Ovary (tissue), 3 donors: ENCODE measurements around the gene ZHX3.

Source experiments
- POLR2A ChIP-seq: fragments of 450-650 bp; IDR thresholded peaks from one replicate; pipeline ENCODE4 v1.6.1; 2017; ENCODE audit warnings: antibody characterized with exemption, mild to moderate bottlenecking, moderate library complexity
- TF ChIP-seq, protein P1 (sequence below), 3 donors: fragments of 450-650 bp in 2 of 3; fragments of 200-600 bp in 1 of 3; IDR thresholded peaks; one replicate each; pipeline versions ENCODE4 v1.5.1 to v1.8.0; 2016 to 2022; ENCODE audit warnings: antibody characterized with exemption in 3 of 3, mild to moderate bottlenecking in 1 of 3
- donor health status: DM: no; HTN: no; CAD: no.

DNA sequence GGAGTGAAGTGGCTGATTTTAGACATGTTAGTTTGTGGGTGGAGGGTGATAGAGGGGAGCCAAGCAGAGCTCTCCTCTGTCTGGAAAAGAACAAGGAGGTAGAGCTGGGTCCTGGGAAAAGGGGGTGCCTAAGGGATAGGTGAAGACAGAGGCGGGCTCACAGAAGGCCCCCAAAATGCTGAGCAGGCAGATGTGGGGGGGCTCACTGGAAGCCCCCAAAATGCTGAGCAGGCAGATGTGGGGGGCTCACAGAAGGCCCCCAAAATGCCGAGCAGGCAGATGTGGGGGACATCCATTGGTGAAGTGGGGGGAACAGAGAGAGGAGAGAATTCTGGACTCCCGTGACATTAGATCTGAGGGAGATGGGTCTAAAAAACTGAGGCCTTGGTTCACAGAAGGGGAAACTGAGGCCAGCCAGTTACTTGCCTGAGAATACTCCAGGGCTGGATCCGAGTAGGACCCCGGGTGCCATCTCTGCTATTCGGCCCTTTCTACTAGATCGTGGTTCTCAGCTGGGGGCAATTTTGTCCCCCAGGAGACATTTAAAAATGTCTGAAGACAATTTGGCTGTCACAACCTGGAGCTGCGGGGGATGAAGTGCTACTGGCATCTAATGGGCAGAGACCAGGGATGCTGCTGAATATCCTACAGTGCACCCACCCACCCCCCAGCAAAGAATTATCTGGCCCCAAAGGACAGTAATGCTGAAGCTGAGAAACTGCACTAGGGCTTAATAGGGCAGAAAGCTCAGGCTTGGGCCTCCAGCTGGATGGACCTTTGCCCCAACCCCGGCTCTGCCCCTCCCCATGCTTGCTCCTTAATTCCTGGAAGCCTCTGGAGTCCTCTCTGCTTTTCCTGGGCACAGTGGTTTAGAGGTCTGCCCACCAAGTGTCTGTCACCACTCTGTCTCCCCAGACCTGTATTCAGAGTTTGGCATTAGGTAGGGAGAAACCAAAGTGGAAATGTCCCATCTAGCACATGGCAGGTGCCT lies 25.2 kb upstream of the ZHX3 start:
- TF ChIP-seq, protein P1, sequence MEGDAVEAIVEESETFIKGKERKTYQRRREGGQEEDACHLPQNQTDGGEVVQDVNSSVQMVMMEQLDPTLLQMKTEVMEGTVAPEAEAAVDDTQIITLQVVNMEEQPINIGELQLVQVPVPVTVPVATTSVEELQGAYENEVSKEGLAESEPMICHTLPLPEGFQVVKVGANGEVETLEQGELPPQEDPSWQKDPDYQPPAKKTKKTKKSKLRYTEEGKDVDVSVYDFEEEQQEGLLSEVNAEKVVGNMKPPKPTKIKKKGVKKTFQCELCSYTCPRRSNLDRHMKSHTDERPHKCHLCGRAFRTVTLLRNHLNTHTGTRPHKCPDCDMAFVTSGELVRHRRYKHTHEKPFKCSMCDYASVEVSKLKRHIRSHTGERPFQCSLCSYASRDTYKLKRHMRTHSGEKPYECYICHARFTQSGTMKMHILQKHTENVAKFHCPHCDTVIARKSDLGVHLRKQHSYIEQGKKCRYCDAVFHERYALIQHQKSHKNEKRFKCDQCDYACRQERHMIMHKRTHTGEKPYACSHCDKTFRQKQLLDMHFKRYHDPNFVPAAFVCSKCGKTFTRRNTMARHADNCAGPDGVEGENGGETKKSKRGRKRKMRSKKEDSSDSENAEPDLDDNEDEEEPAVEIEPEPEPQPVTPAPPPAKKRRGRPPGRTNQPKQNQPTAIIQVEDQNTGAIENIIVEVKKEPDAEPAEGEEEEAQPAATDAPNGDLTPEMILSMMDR (IDR thresholded peaks at IDR 0.05): no peak
- no peak for TF ChIP-seq POLR2A
